Measurements from ENCODE around the gene IQCE.
"Not testable (repeated sequence)": the region's sequence is repeated elsewhere in the genome, so short reads cannot be mapped to it uniquely, and the experiment has no call there.

IQCE gene

DNA sequence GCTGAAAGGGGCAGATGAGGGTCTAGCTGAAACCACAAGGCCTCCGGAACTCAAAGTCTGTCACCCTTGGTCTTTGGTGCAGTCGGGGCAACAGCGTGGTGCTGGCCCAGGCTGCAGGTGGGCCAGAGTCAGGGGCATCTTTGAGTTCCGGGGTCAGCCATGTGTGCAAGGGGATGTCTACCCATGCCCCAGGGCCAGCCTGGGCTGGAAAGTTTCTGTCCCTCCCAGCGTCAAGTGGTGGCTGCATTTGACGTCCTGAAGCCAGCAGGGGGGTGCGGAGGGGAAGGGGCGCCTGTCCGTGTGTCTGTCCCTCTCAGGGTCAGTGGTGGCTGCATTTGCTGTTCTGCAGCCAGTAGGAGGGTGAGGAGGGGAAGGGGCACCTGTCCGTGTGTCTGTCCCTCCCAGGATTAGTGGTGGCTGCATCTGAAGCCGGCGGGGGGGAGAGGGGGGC is 4.1 kb upstream of the IQCE start:
- DNase-seq: peak in 1 of 3 experiments; percentile 61

- peak; percentile 95 to 98 (median 97) for DNase-seq
These were observed 3.4 kb upstream of the IQCE start, which contains the start of gene BRAT1 for GRCh38 chr7:2555121-2556052. Gene BRAT1, minus strand, starts transcription at chr7:2555524. Its CDS starts 1,093 bp downstream, at chr7:2554431.

GRCh38 chr7:2559283-2559950 is 638 bp downstream of the IQCE start:
- DNase-seq: no peak

DNA sequence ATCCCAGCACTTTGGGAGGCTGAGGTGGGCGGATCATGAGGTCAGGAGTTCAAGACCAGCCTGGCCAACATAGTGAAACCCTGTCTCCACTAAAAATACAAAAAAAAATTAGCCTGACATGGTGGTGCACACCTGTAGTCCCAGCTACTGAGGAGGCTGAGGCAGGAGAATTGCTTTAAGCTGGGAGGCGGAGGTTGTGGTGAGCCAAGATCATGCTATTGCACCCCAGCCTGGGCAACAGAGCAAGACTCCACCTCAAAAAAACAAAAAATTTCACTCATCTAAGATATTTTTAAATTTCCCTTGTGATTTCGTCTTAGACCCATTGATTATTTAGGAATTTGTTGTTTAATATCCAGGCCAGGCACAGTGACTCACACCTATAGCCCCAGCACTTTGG is 5.2 kb downstream of the IQCE start:
- not testable (repeated sequence) for DNase-seq

DNA sequence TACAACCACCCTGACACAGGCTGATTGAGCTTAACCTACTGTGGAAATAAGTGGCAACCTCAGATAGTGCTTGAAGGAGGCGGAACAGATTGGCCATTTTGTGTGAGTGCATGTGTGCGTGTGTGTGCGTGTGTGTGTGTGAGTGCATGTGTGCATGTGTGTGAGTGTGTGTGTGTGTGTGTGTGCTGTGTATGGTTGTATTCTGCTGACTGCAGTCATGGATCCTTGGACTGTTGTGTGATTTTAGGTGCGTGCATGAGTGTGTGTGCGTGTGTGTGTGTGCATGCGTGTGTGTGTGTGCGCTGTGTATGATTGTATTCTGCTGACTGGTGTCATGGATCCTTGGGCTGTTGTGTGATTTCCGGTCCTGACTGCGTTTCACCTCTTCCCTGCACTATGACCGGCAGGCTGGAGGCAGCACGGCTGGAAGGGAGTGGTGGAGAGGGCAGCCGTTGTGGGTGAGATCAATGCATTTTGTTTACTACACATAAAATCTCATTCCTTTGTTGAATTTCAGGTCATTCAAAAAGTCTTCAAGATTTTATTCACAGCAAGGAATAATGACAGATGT is 6.3 kb downstream of the IQCE start:
- no peak for DNase-seq

DNA sequence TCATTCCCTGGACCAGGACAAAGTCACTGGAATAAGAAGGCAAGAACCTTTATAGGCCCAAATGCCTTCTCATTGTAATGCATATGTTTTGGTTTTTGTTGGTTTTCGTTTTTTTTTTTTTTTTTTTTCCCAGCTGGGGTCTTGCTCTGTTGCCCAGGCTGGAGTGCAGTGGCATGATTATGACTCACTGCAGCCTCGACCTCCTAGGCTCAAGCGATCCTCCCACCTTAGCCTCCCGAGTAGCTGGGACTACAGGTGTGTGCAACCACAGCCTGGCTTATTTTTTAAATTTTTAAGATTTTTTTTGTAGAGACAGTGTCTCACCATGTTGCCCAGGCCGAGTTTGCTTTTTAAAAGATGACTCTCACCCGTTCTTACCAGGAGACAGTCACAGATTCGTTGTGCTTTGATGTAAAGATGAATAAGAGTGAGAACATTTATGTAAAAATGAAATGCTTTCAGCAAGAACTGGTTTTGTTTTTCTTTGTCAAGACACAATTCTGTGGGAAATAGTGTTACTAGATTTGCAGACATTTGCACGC is 7.6 kb downstream of the IQCE start:
- no peak for DNase-seq

- peak in 1 of 3 experiments; percentile 46 for DNase-seq
These were observed 8.3 kb downstream of the IQCE start for GRCh38 chr7:2566890-2567678.

DNA sequence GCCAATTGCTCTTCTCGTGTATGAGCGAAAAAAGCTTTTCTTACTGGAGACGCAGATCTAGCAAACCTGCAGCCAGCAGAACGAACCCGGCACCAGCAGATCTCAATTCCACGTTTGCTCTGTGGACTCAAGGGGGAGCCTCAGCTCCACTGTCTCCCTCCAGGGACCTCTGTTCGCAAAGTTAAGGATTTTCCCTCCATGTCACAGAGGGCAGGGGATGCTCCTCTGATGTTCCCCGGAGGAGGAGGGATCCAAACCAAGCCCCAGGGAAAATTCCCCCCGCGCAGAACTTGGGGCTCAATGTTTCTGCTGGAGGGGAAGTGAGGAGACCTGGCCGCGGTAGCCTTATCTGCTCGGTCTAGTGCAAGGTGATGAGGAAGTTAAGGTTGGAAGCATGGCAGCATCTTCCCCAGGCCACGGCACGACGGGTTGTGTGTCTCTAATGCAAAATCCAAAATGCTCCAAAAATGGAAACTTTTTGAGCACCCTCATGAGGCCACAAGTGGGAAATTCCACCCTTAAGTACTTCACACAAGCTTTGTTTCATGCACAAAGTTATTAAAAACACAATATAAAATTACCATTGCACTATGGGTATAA is 9.0 kb downstream of the IQCE start:
- peak in 1 of 3 experiments; percentile 24 for DNase-seq

DNA sequence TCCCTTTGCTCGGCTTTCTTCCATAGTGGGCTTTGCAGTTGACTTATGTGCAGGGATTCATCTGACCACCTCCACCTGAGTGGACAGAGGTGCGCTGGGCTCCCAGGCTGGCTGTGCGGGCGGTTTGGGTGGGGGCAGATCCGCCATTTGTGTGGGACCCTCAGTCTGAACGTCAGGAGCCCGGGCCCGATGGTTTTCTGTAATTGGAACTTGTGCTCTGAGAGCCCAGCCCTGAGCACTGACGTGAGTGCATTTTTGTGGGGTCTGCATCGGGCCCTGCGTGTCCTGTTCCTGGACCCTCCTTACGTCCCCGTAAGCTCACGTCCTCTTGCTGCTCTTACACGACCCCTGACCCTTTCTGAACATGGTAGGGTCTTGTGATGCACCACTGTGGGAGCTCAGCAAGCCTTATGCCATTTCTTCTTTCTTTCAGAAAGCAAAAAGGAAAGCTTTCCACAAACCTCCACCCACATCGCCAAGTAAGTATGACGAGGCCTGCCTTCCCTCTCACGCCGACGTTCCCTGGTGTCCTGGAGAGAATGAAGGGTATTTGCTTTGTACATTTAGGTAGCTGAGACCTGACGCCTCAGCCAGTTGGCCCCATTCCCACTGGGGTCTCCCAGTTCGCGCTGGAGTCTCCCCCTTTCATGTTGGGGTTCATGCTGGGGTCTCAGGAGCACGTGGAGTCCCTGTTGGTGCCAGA is 9.9 kb downstream of the IQCE start:
- no peak for DNase-seq

GRCh38 chr7:2569421-2569820 is 10.6 kb downstream of the IQCE start:
- DNase-seq: no peak

GRCh38 chr7:2570021-2570420 is 11.2 kb downstream of the IQCE start:
- no peak for DNase-seq

- DNase-seq: no peak
These were observed 12.6 kb downstream of the IQCE start for GRCh38 chr7:2571409-2571808.

- DNase-seq: no peak
These were observed 13.5 kb downstream of the IQCE start for GRCh38 chr7:2572101-2572842.

DNA sequence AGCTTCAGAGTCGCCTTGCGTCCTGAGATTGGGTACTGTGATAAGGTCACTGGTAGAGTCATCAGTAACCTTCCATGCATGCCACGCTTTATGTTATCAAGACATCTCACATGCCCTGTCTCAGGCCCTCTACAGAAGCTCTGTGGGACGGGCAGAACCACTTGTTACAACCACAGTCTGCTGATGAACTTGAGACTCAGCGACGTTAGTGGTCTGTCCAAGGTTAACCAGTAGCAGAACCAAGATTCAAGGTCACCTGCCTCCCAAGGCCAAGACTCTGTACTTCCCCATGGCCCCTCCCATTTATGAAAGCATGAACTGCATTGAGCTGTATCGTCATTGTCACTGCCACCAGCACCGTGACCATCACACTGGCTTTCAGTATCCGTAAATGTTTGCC is 15.0 kb downstream of the IQCE start:
- no peak for DNase-seq

DNA sequence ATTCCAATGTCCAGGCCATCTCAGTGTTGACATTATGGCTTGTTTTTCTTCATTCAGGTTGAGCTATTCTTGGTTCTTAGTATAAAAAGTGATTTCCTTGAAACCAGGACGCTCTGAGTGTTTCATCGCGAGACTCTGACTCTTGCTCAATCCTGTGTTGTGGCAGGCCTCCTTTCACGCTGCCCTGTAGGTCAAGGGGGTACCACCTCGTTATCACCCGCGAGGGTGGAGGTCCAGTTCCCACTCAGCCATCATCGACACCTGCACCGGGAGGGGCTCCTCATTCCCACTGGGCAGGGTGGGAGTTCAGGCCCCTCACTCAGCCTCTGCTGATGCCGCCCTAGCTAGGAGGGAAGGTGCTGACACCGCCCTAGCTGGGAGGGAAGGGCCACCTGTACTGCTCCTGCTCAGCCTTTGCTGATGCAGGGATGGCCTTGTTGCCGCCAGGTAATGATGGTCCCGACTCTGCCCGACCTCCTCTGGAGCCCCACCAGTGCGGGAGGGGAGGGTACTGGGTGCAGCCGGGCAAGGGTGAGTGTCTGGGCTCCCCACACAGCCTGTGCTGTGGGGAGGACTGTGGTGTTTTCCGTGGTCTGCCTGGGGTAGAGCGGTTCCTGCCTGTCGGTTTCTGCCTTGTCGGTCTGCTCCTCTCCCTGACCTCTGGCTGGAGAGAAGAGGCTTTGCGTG is 16.4 kb downstream of the IQCE start:
- no peak for DNase-seq

GRCh38 chr7:2575733-2576340 is 17.1 kb downstream of the IQCE start:
- DNase-seq: peak in 1 of 3 experiments; percentile 14

- DNase-seq: no peak
These were observed 18.1 kb downstream of the IQCE start for GRCh38 chr7:2576742-2577491.

DNA sequence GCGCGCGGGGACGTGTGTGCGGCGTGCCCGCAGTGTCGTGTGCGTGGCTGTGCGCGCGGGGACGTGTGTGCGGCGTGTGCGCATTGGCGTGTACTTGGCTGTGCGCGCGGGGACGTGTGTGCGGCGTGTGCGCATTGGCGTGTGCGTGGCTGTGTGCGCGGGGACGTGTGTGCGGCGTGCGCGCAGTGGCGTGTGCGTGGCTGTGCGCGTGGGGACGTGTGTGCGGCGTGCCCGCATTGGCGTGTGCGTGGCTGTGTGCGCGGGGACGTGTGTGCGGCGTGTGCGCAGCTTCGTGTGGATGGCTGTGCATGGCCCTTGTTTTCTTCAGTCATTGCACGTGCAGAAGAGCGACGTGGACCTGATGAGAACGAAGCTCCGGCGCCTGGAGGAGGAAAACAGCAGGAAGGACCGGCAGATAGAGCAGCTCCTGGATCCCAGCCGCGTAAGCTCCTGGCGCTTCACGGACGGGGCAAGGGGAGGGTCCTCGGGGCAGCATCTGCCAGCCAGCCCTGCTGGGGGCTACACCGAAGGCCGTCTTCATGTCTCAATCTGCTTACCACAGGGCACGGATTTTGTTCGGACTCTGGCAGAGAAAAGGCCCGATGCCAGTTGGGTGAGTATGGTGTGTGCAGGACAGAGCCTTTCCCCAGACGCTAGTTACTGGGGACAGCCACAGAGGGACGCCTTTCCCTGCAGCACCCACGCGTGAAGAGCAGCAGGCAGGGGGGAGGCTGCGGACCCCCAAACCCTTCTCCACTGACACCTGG is 19.3 kb downstream of the IQCE start:
- no peak for DNase-seq
